Measurements from ENCODE around the gene FAM13A. TPM values are rescaled to one million over a fixed set of nuclear protein-coding genes. Genes with fewer than 3 reads are reported as not detected.

The FAM13A gene
- total and polyA plus RNA-seq, 10 of the 15 experiments (the other 5 are each of a cell fraction or from before 2014, with no cell fraction given), result 0.05 to 1.8 (median 0.27) TPM; not detected in 1

- TF ChIP-seq E2F8 (IDR thresholded peaks at IDR 0.05; ENCODE audit: low read depth, partially characterized antibody), result no peak
- no peak for TF ChIP-seq RFX5 (IDR thresholded peaks at IDR 0.05; ENCODE audit: low read depth, low read length)
Observed at GRCh38 chr4:89055157-89056080, 1.6 kb downstream of the FAM13A start (continued).

GRCh38 chr4:89054627-89055026 is 2.4 kb downstream of the FAM13A start:
- Histone ChIP-seq H3K4me1 (ENCODE audit: control insufficient read depth, insufficient read depth, low read length) (no peaks in the 10 kb centered on the region), H3K9me3 (replicated peaks; ENCODE audit: control insufficient read depth, insufficient read depth, low read length) (peaks cover 2% of the 10 kb centered on the region; the same call in 1 of the 3 replicates), H4K20me1 (ENCODE audit: control insufficient read depth, insufficient read depth) (no peaks in the 10 kb centered on the region), H3K4me2 (ENCODE audit: control insufficient read depth, insufficient read depth) (no peak overlapping the region), H3K9ac (ENCODE audit: control insufficient read depth, insufficient read depth, low read length) (no peak overlapping the region), H3K36me3 (ENCODE audit: control insufficient read depth in 2 of 2, insufficient read depth in 2 of 2, low read length in 1 of 2) (no peaks in the 10 kb centered on the region), H3K27me3 (replicated peaks in 1 of 2; ENCODE audit: control insufficient read depth in 2 of 2, insufficient read depth in 2 of 2, low read length in 1 of 2) (no peaks in the 10 kb centered on the region), H3K27ac (ENCODE audit: control insufficient read depth, insufficient read depth) (no peak overlapping the region), H3K79me2 (ENCODE audit: control insufficient read depth, insufficient read depth, low read length) (no peaks in the 10 kb centered on the region; the same call in 1 of the 2 replicates), H2AFZ (ENCODE audit: control insufficient read depth, low read depth, low read length) (no peak overlapping the region), H3K4me3 (no peak overlapping the region)
- RAD21 ChIA-PET (ENCODE audit: unreplicated experiment), result interaction anchor here (0.7 to 4.2 kb wide), 11 partner anchors 9 to 461 kb away, joined by 3 to 64 read pairs (median 4); no protein-coding TSS in a partner anchor
- no TSS peak for BruUV-seq (replicated peaks)
- SMC1A ChIA-PET (ENCODE audit: uncharacterized antibody, unreplicated experiment), result interaction anchor here (0.7 to 4.7 kb wide), 12 partner anchors 10 to 237 kb away, joined by 3 to 58 read pairs (median 7); no protein-coding TSS in a partner anchor
- POLR2A ChIA-PET, result interaction anchor here (1.5 kb wide), 1 partner anchor 16 kb away, joined by 6 read pairs; no protein-coding TSS in a partner anchor
- WGBS (ENCODE audit: insufficient coverage, insufficient replicate concordance, low lambda C conversion rate, missing lambda C conversion rate), result 42% methylated on average over 1 of the region's 1 CpG
- intact Hi-C loops (cut with micrococcal nuclease; ENCODE audit: unreplicated experiment), result no loop called here
- ATAC-seq (no peak), DNase-seq (ENCODE audit: low read depth, low spot score) (no peak), FAIRE-seq (no peak)
- in situ Hi-C loops (cut with MboI), result no loop called here
- CTCF ChIA-PET, result interaction anchor here (0.7 to 3.4 kb wide), 11 partner anchors 12 to 528 kb away, joined by 3 to 21 read pairs (median 3); partner anchors contain the start of gene TIGD2
- TF ChIP-seq ZNF384 (IDR thresholded peaks at IDR 0.05; ENCODE audit: borderline replicate concordance, low read depth, low read length) (no peak), BCL11A (IDR thresholded peaks at IDR 0.05; ENCODE audit: low read depth, low read length) (no peak), YBX1 (IDR thresholded peaks at IDR 0.05) (no peak), POLR2A (IDR thresholded peaks at IDR 0.05; ENCODE audit: low read depth, low read length) (no peak), FOS (IDR thresholded peaks at IDR 0.05; ENCODE audit: borderline replicate concordance, extremely low read depth, insufficient read length) (no peak), MYB (IDR thresholded peaks at IDR 0.05; ENCODE audit: borderline replicate concordance, low read depth, low read length) (no peak), ELK1 (IDR thresholded peaks at IDR 0.05; ENCODE audit: low read depth, low read length) (no peak), SKIL (IDR thresholded peaks at IDR 0.05; ENCODE audit: low read depth, poor library complexity, severe bottlenecking) (no peak), TAF1 (IDR thresholded peaks at IDR 0.05; ENCODE audit: borderline replicate concordance, low read depth, low read length) (no peak)
- TF ChIP-seq, protein P1, sequence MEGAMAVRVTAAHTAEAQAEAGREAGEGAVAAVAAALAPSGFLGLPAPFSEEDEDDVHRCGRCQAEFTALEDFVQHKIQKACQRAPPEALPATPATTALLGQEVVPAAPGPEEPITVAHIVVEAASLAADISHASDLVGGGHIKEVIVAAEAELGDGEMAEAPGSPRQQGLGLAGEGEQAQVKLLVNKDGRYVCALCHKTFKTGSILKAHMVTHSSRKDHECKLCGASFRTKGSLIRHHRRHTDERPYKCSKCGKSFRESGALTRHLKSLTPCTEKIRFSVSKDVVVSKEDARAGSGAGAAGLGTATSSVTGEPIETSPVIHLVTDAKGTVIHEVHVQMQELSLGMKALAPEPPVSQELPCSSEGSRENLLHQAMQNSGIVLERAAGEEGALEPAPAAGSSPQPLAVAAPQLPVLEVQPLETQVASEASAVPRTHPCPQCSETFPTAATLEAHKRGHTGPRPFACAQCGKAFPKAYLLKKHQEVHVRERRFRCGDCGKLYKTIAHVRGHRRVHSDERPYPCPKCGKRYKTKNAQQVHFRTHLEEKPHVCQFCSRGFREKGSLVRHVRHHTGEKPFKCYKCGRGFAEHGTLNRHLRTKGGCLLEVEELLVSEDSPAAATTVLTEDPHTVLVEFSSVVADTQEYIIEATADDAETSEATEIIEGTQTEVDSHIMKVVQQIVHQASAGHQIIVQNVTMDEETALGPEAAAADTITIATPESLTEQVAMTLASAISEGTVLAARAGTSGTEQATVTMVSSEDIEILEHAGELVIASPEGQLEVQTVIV (IDR thresholded peaks at IDR 0.05; ENCODE audit: borderline replicate concordance, partially characterized antibody), result no peak

Measured in GM12878 (cell line).